GM18858 (cell line): ENCODE measurements around the gene LTBP1.
"Not testable (repeated sequence)": the region's sequence is repeated elsewhere in the genome, so short reads cannot be mapped to it uniquely, and the experiment has no call there.

Experiments
- ATAC-seq: cut with Tn5 transposase; IDR thresholded peaks from one replicate; pipeline ENCODE4 v1.9.1; 2021; ENCODE audit not compliant: unreplicated experiment

LTBP1 gene

GRCh38 chr2:33442052-33442451 is 495.3 kb downstream of the LTBP1 start:
- ATAC-seq: not testable (repeated sequence)

- no peak for ATAC-seq
Observed at GRCh38 chr2:33442528-33443079, 495.9 kb downstream of the LTBP1 start.

GRCh38 chr2:33443274-33443829 is 496.6 kb downstream of the LTBP1 start:
- ATAC-seq: no peak

GRCh38 chr2:33444967-33445366 is 498.2 kb downstream of the LTBP1 start:
- ATAC-seq: no peak

- no peak for ATAC-seq
Observed at GRCh38 chr2:33448220-33448899, 501.6 kb downstream of the LTBP1 start.
